ENCODE results near the gene CEP41. TPM values are rescaled to one million over a fixed set of nuclear protein-coding genes. Genes with fewer than 3 reads are reported as not detected.

CEP41 gene
- total RNA-seq, 1 donor from 2014 or later: 29.3 TPM

GRCh38 chr7:130352194-130353074, 88.4 kb downstream of the CEP41 start:
- TF ChIP-seq CTCF (conservative IDR thresholded peaks at IDR 0.05): no peak
- Mint-ChIP-seq H3K4me3 (peak overlapping the region; percentile 48), H3K27ac (ENCODE audit: unreplicated experiment) (peak overlapping the region; percentile 97), H3K4me1 (peaks cover 74% of the 10 kb centered on the region), H3K27me3 (ENCODE audit: low read depth) (no peaks in the 10 kb centered on the region), H3K36me3 (ENCODE audit: low read depth) (no peaks in the 10 kb centered on the region), H3K9me3 (no peaks in the 10 kb centered on the region)
- DNase-seq (ENCODE audit: low read depth, low spot score): no peak

GRCh38 chr7:130351791-130352090, 89.1 kb downstream of the CEP41 start:
- Mint-ChIP-seq H3K27ac (ENCODE audit: unreplicated experiment) (peak overlapping the region; percentile 97), H3K9me3 (no peaks in the 10 kb centered on the region), H3K4me3 (peak overlapping the region; percentile 14), H3K27me3 (ENCODE audit: low read depth) (no peaks in the 10 kb centered on the region), H3K36me3 (ENCODE audit: low read depth) (no peaks in the 10 kb centered on the region), H3K4me1 (peaks cover 72% of the 10 kb centered on the region)
- no peak for TF ChIP-seq CTCF (conservative IDR thresholded peaks at IDR 0.05)
- DNase-seq (ENCODE audit: low read depth, low spot score): no peak

- Mint-ChIP-seq H3K4me1 (peaks cover 66% of the 10 kb centered on the region), H3K27me3 (ENCODE audit: low read depth) (no peaks in the 10 kb centered on the region), H3K4me3 (peak overlapping the region; percentile 74), H3K36me3 (ENCODE audit: low read depth) (no peaks in the 10 kb centered on the region), H3K27ac (ENCODE audit: unreplicated experiment) (peak overlapping the region; percentile 97), H3K9me3 (no peaks in the 10 kb centered on the region)
- TF ChIP-seq CTCF (conservative IDR thresholded peaks at IDR 0.05): no peak
- DNase-seq (ENCODE audit: low read depth, low spot score): no peak
These were observed 89.6 kb downstream of the CEP41 start for GRCh38 chr7:130350945-130351790.

GRCh38 chr7:130349911-130350782, 90.7 kb downstream of the CEP41 start:
- DNase-seq (ENCODE audit: low read depth, low spot score): no peak
- Mint-ChIP-seq H3K27ac (ENCODE audit: unreplicated experiment) (peak overlapping the region; percentile 97), H3K9me3 (no peaks in the 10 kb centered on the region), H3K4me3 (peak overlapping the region; percentile 74), H3K27me3 (ENCODE audit: low read depth) (no peaks in the 10 kb centered on the region), H3K36me3 (ENCODE audit: low read depth) (no peaks in the 10 kb centered on the region), H3K4me1 (peaks cover 67% of the 10 kb centered on the region)
- no peak for TF ChIP-seq CTCF (conservative IDR thresholded peaks at IDR 0.05)

- Mint-ChIP-seq H3K27me3 (ENCODE audit: low read depth) (no peaks in the 10 kb centered on the region), H3K4me1 (peaks cover 53% of the 10 kb centered on the region), H3K9me3 (no peaks in the 10 kb centered on the region), H3K4me3 (no peak overlapping the region), H3K36me3 (ENCODE audit: low read depth) (no peaks in the 10 kb centered on the region), H3K27ac (ENCODE audit: unreplicated experiment) (no peak overlapping the region)
- no peak for DNase-seq (ENCODE audit: low read depth, low spot score)
- TF ChIP-seq CTCF (conservative IDR thresholded peaks at IDR 0.05): no peak
These were observed 93.9 kb downstream of the CEP41 start for GRCh38 chr7:130346941-130347340.

Data from neural crest cell (in vitro differentiated cells).